Esophagus (tissue), 2 donors: ENCODE results near the gene SUSD6. TPM values are rescaled to one million over a fixed set of nuclear protein-coding genes. Genes with fewer than 3 reads are reported as not detected.

Source experiments
- H3K27ac ChIP-seq, 2 donors: one replicate each; pipeline ENCODE4 v1.5.1; 2013; ENCODE audit warnings: low read depth in 2 of 2, mild to moderate bottlenecking in 2 of 2, inconsistent platforms in 1 of 2, low read length in 1 of 2, moderate library complexity in 1 of 2
- H3K27me3 ChIP-seq, 2 donors: one replicate each; pipeline ENCODE4 v1.6.1; 2013; ENCODE audit warnings: low read length in 2 of 2, control low read depth in 1 of 2, mild to moderate bottlenecking in 1 of 2; ENCODE audit not compliant: insufficient read depth in 2 of 2, control insufficient read depth in 1 of 2
- H3K36me3 ChIP-seq, 2 donors: one replicate each; pipeline ENCODE4 v1.6.1; 2013; ENCODE audit warnings: low read length in 1 of 2; ENCODE audit not compliant: control insufficient read depth in 2 of 2, insufficient read depth in 2 of 2
- H3K4me1 ChIP-seq, 2 donors: one replicate each; pipeline ENCODE4 v1.6.1; 2013; ENCODE audit warnings: low read length in 1 of 2; ENCODE audit not compliant: control insufficient read depth in 2 of 2, insufficient read depth in 2 of 2
- H3K4me3 ChIP-seq, 2 donors: one replicate each; pipeline ENCODE4 v1.5.1; 2013; ENCODE audit warnings: low read length in 2 of 2, mild to moderate bottlenecking in 2 of 2, low read depth in 1 of 2, moderate library complexity in 1 of 2
- H3K9me3 ChIP-seq, 2 donors: one replicate each; pipeline ENCODE4 v1.6.1; 2013; ENCODE audit warnings: mild to moderate bottlenecking in 2 of 2, low read depth in 1 of 2, low read length in 1 of 2, moderate library complexity in 1 of 2; ENCODE audit not compliant: control insufficient read depth in 2 of 2, insufficient read depth in 1 of 2
- WGBS, 2 donors: extraction: QIAGEN DNeasy Blood & Tissue Kit; methylation state at CpG; one replicate each; pipeline ENCODE4 v1.1.7; 2013; 5-methylcytosine and 5-hydroxymethylcytosine counted together
- polyA plus RNA-seq, 2 donors: library from polyadenylated mRNA; stranded (reverse); fragments of 200-250 nt; gene quantifications; one replicate each; pipeline ENCODE4 v1.2.3, GENCODE V29; 2013
- donor health status: healthy with polysubstance abuse.
- donor health status: Bipolar disorder and iron deficiency.

Gene SUSD6
- polyA plus RNA-seq, 2 donors, result 16.2 to 30.3 TPM

DNA sequence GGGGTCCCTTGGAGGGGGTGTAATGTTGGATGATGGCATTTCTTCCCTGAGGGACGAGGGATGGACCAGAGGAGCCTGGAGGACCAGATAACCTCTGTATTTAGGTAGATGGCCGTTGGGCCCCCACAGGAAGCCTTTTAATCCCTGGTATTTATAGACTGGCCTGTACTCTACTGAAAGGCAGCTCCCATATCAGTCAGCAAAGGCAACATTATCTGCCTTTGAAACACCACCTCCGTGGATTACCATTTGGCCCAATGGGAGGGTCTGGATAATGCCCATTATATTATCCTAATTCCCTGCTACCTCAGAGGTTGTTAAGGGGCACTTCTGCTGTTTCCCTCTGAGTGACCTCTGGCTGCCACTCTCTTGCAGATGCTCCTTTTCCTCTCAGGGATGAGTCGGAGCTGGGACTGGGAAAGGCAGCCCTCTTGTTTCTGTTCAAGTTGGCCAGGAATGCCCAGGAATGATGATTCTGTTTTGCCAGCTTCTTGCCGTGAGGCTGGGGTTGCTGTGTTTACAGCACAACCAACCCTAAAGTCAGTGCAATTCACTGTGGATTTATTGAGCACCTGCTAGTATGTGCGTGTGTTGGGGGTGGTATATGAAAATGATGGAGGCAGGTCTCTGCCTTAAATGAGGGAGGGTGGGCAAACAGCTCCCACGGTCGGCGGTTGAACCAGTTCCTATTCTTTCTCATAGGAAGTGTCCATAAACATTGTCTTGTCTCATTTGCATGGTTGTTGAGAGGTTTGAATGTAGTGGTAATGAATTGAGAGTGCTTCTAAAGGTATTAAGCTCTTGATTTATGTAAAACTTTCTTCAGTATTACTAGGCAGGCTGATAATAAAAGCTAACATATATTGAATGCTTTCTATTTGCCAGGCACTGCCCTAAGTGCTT, 18.1 kb downstream of the SUSD6 start:
- H3K27me3 ChIP-seq, result no peaks in the 10 kb centered on the region
- H3K9me3 ChIP-seq, result no peaks in the 10 kb centered on the region
- no peak overlapping the region for H3K4me3 ChIP-seq
- no peaks in the 10 kb centered on the region for H3K36me3 ChIP-seq
- WGBS, 2 donors, result 63 to 64% methylated on average over 9 of the region's 9 CpGs
- no peak overlapping the region for H3K27ac ChIP-seq
- peaks cover 4 to 12% of the 10 kb centered on the region in 2 donors for H3K4me1 ChIP-seq

DNA sequence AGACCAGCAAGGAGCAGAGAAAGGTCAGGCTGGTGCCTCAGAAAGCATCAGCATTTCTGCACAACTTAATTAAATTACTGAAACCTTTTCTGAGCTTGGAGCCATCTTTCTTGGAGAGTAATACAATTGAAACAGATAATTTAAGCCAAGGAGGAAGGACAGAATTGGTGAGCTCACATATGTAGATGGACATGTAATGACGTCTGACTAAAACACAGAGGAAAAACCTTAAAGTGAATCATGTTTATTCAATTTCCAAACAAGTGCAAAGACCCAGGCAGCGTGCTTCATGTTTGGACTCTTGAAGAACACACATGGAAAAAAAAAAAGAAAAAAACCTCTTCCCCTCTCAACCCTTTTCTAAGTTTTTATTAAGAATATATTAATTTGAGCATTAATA, 19.0 kb downstream of the SUSD6 start:
- Histone ChIP-seq H3K4me1 (peaks cover 4 to 12% of the 10 kb centered on the region in 2 donors), H3K27me3 (no peaks in the 10 kb centered on the region), H3K4me3 (no peak overlapping the region), H3K27ac (no peak overlapping the region), H3K9me3 (no peaks in the 10 kb centered on the region), H3K36me3 (no peaks in the 10 kb centered on the region)
- WGBS, 2 donors, result 49 to 61% methylated on average over 2 of the region's 2 CpGs

- Histone ChIP-seq H3K27me3 (no peaks in the 10 kb centered on the region), H3K9me3 (no peaks in the 10 kb centered on the region), H3K27ac (no peak overlapping the region), H3K4me1 (peaks cover 12 to 16% of the 10 kb centered on the region in 2 donors), H3K36me3 (no peaks in the 10 kb centered on the region), H3K4me3 (no peak overlapping the region)
- WGBS, 2 donors, result 69 to 72% methylated on average over 4 of the region's 4 CpGs
Measured at GRCh38 chr14:69631509-69631908, 20.1 kb downstream of the SUSD6 start.

DNA sequence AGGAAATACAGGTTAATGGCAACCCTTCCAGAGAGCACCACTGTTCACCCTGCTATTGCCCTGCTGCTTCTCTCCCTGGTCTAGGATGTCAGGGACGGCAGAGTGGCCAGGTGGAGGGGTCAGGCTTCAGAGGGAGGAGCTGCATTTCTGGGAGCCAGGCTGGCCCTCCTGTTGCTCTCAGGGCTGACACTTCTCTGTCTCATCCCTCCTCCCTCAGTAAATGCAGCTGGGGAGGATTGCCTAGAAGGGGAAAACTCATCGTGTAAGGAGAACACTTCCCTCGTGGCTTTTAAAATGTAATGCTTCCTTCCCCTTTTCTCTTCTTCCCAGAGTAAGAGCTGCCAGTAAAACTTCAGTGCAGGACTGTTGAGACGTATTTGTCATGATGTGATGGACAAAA, 20.8 kb downstream of the SUSD6 start:
- no peaks in the 10 kb centered on the region for H3K36me3 ChIP-seq
- H3K9me3 ChIP-seq, result no peaks in the 10 kb centered on the region
- 43 to 52% methylated on average over 4 of the region's 4 CpGs for WGBS, 2 donors
- peak overlapping the region in 1 of 2 donors; percentile 61 for H3K27ac ChIP-seq
- H3K4me1 ChIP-seq, result peaks cover 17 to 19% of the 10 kb centered on the region in 2 donors
- no peak overlapping the region for H3K4me3 ChIP-seq
- no peaks in the 10 kb centered on the region for H3K27me3 ChIP-seq

- H3K36me3 ChIP-seq, result no peaks in the 10 kb centered on the region
- H3K27ac ChIP-seq, result no peak overlapping the region
- no peak overlapping the region for H3K4me3 ChIP-seq
- 77 to 82% methylated on average over 6 of the region's 6 CpGs for WGBS, 2 donors
- H3K27me3 ChIP-seq, result no peaks in the 10 kb centered on the region
- no peaks in the 10 kb centered on the region for H3K9me3 ChIP-seq
- peaks cover 22 to 24% of the 10 kb centered on the region in 2 donors for H3K4me1 ChIP-seq
Measured at GRCh38 chr14:69632593-69633151, 21.3 kb downstream of the SUSD6 start.

DNA sequence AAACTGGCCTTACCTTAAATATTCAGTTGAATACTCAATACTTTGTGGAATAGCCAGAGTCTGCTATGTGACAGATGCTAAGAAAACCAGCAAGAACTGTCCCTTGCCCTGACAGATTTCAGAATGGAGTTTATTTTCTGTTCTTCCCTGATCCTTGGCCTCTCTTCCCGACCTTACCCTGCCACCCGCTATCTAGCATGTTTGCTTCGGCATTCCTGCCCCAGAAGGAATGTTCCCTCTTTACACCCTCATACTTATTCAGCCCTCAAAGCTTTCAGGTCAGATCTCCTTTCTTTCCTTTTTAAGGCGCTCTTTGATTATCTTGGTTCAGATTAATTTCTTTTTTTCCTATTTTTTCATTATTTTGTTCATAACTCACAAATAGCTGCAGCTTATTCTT, 21.8 kb downstream of the SUSD6 start:
- Histone ChIP-seq H3K27ac (no peak overlapping the region), H3K9me3 (no peaks in the 10 kb centered on the region), H3K36me3 (no peaks in the 10 kb centered on the region), H3K4me3 (no peak overlapping the region), H3K27me3 (no peaks in the 10 kb centered on the region), H3K4me1 (peaks cover 23 to 27% of the 10 kb centered on the region in 2 donors)
- WGBS, 2 donors, result 48 to 52% methylated on average over 4 of the region's 4 CpGs

- 48 to 53% methylated on average over 4 of the region's 4 CpGs for WGBS, 2 donors
- Histone ChIP-seq H3K9me3 (no peaks in the 10 kb centered on the region), H3K36me3 (no peaks in the 10 kb centered on the region), H3K27ac (peak overlapping the region; percentile 35 to 65), H3K4me3 (peak overlapping the region in 1 of 2 donors; percentile 15), H3K4me1 (peaks cover 19 to 21% of the 10 kb centered on the region in 2 donors), H3K27me3 (no peaks in the 10 kb centered on the region)
Measured at GRCh38 chr14:69635981-69636639, 24.7 kb downstream of the SUSD6 start.

GRCh38 chr14:69636718-69637480, 25.5 kb downstream of the SUSD6 start:
- Histone ChIP-seq H3K4me3 (peak overlapping the region in 1 of 2 donors; percentile 11), H3K4me1 (peaks cover 19 to 21% of the 10 kb centered on the region in 2 donors), H3K27ac (peak overlapping the region; percentile 35 to 58), H3K36me3 (no peaks in the 10 kb centered on the region), H3K9me3 (no peaks in the 10 kb centered on the region), H3K27me3 (no peaks in the 10 kb centered on the region)
- 66 to 74% methylated on average over 7 of the region's 7 CpGs for WGBS, 2 donors

DNA sequence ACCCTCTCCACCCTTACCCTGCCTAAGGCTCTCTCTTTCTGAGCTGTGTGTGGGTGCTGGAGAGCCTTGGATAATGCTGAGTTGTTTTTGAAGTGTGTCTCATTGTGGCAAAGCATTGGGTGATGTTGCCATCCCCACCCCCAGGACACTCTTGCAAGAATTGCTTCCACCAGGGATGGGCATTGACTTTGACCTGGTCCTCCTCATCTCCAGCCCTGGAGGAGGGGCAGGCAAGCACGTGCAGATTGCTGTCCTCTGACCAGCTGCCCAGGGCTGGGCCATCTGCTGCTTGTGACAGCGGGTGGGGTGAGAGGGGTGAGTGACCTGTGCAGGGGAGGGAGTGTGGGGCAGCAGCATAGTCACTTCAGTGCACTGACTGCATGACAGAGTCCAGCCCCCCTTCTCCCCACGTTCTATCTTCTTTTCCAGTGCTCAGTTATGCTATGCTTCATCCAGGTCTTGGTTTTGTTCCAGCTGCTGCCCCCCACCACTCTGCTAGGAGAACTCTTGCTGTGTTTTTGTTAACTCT, 26.2 kb downstream of the SUSD6 start:
- Histone ChIP-seq H3K36me3 (no peaks in the 10 kb centered on the region), H3K27me3 (no peaks in the 10 kb centered on the region), H3K4me3 (no peak overlapping the region), H3K4me1 (peaks cover 19% of the 10 kb centered on the region in 2 donors), H3K9me3 (no peaks in the 10 kb centered on the region), H3K27ac (peak overlapping the region; percentile 32 to 58)
- 21 to 28% methylated on average over 2 to 3 of the region's 3 CpGs for WGBS, 2 donors
